HG02610 (cell line): ENCODE data around the gene NBPF19.
"Not testable (repeated sequence)": the region's sequence is repeated elsewhere in the genome, so short reads cannot be mapped to it uniquely, and the experiment has no call there.

ENCODE experiments used
- ATAC-seq: cut with Tn5 transposase; IDR thresholded peaks from one replicate; pipeline ENCODE4 v1.9.1; 2021; ENCODE audit warnings: mild to moderate bottlenecking, moderate library complexity; ENCODE audit not compliant: unreplicated experiment

The NBPF19 gene, protein sequence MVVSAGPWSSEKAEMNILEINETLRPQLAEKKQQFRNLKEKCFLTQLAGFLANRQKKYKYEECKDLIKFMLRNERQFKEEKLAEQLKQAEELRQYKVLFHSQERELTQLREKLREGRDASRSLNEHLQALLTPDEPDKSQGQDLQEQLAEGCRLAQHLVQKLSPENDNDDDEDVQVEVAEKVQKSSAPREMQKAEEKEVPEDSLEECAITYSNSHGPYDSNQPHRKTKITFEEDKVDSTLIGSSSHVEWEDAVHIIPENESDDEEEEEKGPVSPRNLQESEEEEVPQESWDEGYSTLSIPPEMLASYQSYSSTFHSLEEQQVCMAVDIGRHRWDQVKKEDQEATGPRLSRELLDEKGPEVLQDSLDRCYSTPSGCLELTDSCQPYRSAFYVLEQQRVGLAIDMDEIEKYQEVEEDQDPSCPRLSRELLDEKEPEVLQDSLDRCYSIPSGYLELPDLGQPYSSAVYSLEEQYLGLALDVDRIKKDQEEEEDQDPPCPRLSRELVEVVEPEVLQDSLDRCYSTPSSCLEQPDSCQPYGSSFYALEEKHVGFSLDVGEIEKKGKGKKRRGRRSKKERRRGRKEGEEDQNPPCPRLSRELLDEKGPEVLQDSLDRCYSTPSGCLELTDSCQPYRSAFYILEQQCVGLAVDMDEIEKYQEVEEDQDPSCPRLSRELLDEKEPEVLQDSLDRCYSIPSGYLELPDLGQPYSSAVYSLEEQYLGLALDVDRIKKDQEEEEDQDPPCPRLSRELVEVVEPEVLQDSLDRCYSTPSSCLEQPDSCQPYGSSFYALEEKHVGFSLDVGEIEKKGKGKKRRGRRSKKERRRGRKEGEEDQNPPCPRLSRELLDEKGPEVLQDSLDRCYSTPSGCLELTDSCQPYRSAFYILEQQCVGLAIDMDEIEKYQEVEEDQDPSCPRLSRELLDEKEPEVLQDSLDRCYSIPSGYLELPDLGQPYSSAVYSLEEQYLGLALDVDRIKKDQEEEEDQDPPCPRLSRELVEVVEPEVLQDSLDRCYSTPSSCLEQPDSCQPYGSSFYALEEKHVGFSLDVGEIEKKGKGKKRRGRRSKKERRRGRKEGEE (N-terminal part only)

DNA sequence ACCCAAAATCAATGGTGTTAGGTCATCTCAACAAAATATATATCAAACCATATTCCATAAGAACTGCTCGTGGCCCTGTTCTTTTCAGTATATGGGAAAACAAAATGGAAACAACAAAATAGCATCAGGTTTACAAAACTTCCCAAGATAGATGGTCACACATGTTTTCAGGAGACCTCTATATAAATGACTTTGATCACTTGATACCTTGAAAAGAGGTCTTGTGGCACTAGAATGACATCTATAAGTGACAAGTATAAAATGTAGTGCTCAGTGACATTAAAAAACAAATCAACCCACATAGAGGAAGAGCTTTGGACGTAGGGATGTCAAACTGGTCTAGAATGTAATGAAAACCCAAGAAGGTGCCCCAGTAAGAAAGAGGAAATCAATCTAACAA, at the start of gene NBPF19:
TSS of gene NBPF19 (plus strand) at position 301 of the 400 bp plus-strand sequence. CDS start 888 bp downstream, outside the sequence.
- ATAC-seq, result not testable (repeated sequence)

DNA sequence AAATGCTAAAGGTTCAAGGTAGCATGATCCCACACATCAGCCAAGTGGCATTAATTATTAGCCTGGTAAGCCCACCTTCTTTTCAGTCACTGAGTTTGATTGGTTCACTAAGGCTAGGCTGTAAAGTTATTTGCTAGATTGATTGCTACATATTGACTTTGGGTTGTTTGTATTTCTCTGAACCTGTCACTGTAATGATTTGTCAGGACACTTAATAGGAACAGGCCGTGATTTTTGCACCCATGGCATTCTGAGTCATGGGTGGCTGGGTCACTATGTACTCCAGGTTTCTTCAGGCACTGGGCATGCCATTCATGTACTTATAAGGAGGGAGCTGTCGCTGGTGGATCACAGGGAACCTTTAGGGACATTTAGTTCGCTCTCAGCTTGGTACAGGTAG, 46.5 kb upstream of the NBPF19 start:
- ATAC-seq, result not testable (repeated sequence)

DNA sequence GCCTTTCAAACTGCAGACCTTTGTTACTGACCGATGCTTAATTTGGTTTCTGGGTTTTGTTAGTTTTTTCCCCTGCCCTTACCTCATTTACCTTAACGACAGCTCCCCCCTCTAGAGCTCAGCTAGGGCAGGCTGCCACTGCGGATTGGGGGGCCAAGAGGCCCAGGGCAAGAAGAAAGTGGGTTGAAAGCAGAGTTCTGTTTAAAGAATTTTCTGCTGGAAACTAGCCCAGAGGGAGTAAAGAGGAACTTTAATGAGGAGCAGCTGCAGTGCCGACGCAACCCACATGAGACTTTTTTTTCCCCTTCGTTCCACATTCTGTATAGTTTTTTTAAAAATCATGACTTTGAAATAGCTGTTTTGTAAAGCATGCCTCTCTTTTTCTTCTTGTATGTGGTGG, 29.4 kb upstream of the NBPF19 start:
- not testable (repeated sequence) for ATAC-seq

- ATAC-seq, result not testable (repeated sequence)
These were observed 22.6 kb upstream of the NBPF19 start for GRCh38 chr1:149452196-149452595.

DNA sequence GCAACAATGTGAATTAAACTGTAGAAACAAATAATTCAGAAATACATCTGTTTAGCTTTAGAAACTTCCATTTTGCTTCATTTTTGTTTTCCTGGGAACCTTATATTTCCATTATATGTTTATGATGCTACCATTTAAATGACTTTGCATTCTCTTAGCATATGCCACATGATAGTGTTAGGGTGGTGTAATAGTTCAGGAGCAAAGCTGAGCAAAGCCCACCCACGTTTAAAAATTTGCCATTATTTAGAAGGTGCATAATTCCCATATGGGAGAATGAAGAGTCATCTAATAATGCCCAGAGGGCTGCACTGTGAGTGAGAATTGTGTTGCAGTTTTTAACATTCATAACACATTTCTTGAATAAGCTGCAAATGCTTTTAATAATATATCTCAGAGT, 22.2 kb upstream of the NBPF19 start:
- ATAC-seq, result not testable (repeated sequence)

DNA sequence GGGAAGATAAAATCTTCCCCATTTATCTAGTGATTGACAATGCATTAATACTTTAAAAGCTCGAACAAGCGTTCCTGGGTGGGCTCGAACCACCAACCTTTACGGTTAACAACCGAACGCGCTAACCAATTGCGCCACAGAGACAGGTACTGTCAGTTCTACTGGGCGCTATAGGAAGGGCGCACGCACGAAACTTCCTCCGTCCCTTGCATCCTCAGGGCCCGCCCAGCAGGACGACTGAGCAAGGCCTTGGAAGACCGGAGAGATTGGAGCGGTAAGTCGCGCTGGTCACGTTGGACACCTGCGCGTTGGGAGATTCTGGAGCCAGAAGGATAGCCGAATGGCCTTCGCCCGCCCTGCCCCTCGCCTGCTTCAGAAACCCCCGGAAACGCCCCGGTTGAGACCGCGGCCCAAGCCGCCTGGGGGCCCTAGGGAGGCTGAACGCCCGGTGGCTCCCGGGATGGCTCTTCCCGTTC, 83.5 kb downstream of the NBPF19 start:
- ATAC-seq, result not testable (repeated sequence)

GRCh38 chr1:149561806-149562205, 87.0 kb downstream of the NBPF19 start:
- not testable (repeated sequence) for ATAC-seq

GRCh38 chr1:149565485-149565884, 90.6 kb downstream of the NBPF19 start:
- not testable (repeated sequence) for ATAC-seq

GRCh38 chr1:149572763-149573162, 97.9 kb downstream of the NBPF19 start:
- not testable (repeated sequence) for ATAC-seq

- not testable (repeated sequence) for ATAC-seq
These were observed 110.7 kb downstream of the NBPF19 start for GRCh38 chr1:149585592-149585991.
